Right lobe of liver (tissue), 6 donors: ENCODE results near the gene APOA4. TPM values are rescaled to one million over a fixed set of nuclear protein-coding genes. Genes with fewer than 3 reads are reported as not detected.

Source experiments
- ATAC-seq, 4 donors: fragments of 200-7000 bp; cut with Tn5 transposase; one replicate each; pipeline ENCODE4 v1.9.1; 2020; ENCODE audit warnings: mild to moderate bottlenecking in 4 of 4, moderate library complexity in 4 of 4
- DNase-seq, 3 donors: peaks; one replicate each; pipeline ENCODE4 v3.0.0-alpha.2; 2020
- H3K27ac ChIP-seq, 3 donors: fragments of 200-600 bp; one replicate each; pipeline ENCODE4 v1.8.0; 2022
- H3K27me3 ChIP-seq, 2 donors: fragments of 200-600 bp; one replicate each; pipeline ENCODE4 v1.8.0; 2022
- H3K36me3 ChIP-seq, 4 donors: fragments of 200-600 bp; sonication (generic) in 1 of 4; one replicate each; pipeline versions ENCODE4 v1.5.1 to v1.8.0; 2017 to 2022; ENCODE audit warnings: control low read depth in 1 of 4
- H3K4me1 ChIP-seq, 4 donors: fragments of 200-600 bp; sonication (generic) in 1 of 4; one replicate each; pipeline versions ENCODE4 v1.5.1 to v1.8.0; 2017 to 2022; ENCODE audit warnings: control low read depth in 1 of 4
- H3K4me3 ChIP-seq, 3 donors: fragments of 200-600 bp; one replicate each; pipeline ENCODE4 v1.8.0; 2022
- H3K9me3 ChIP-seq, 4 donors: fragments of 200-600 bp; sonication (generic) in 1 of 4; one replicate each; pipeline versions ENCODE4 v1.5.1 to v1.8.0; 2017 to 2022; ENCODE audit warnings: control low read depth in 1 of 4
- POLR2A ChIP-seq: fragments of 450-650 bp; IDR thresholded peaks from one replicate; pipeline ENCODE4 v1.6.1; 2017; ENCODE audit warnings: antibody characterized with exemption, mild to moderate bottlenecking
- WGBS: methylation state at CpG from one replicate; pipeline ENCODE4 v1.1.6; 2018; ENCODE audit warnings: low coverage, low lambda C conversion rate; ENCODE audit not compliant: insufficient coverage; ENCODE audit errors: missing lambda C conversion rate; 5-methylcytosine and 5-hydroxymethylcytosine counted together
- intact Hi-C, 2 donors: fragments of 100-400 bp; cut with DNase I; formaldehyde crosslinking; loops; one replicate each; pipeline versions ENCODE4 v1.11.2 to v1.14.1; 2022
- total RNA-seq, 6 experiments: library from RNA; depleted of rRNA in 2 of 6; stranded (reverse); fragments of >200 nt in 2 of 6; fragmentation: NEBNext Ultra II Directional in 3 of 6; extraction: Animal tissue kit (Norgen Biotek cat#: 25700) in 3 of 6; gene quantifications; one replicate each; pipeline versions ENCODE4 v1.1.0 to v1.2.4, GENCODE V29; 2016 to 2023
- TF ChIP-seq, protein P1 (sequence below), 4 donors: fragments of 200-600 bp in 3 of 4; fragments of 450-650 bp in 1 of 4; IDR thresholded peaks; one replicate each; pipeline versions ENCODE4 v1.5.1 to v1.8.0; 2016 to 2022; ENCODE audit warnings: antibody characterized with exemption in 4 of 4, mild to moderate bottlenecking in 2 of 4
- donor health status: DM: no; HTN: yes; CAD: no.
- donor health status: DM: no; HTN: no; CAD: no.
- donor health status: DM: no; HTN: no; CAD: no.
- donor health status: DM: no; HTN: yes; CAD: no.
- donor health status: DM: no; HTN: yes; CAD: no.

APOA4 gene
- total RNA-seq, 6 experiments from 2014 or later: 21.9 to 1,288 (median 117) TPM

- Histone ChIP-seq H3K27ac (peak overlapping the region; percentile 67 to 82 (median 70)), H3K4me3 (peak overlapping the region in 2 of 3 donors; percentile 16 to 35), H3K4me1 (peaks cover 0 to 37% (median 17%) of the 10 kb centered on the region in 4 donors), H3K9me3 (no peaks in the 10 kb centered on the region), H3K27me3 (no peaks in the 10 kb centered on the region), H3K36me3 (no peaks in the 10 kb centered on the region)
- 28% methylated on average over 10 of the region's 22 CpGs for WGBS
- intact Hi-C loops: no loop called here
- peak; percentile 72 to 89 (median 81) for DNase-seq
- ATAC-seq: peak; percentile 11 to 45 (median 30)
- no peak for TF ChIP-seq POLR2A
- TF ChIP-seq, protein P1, sequence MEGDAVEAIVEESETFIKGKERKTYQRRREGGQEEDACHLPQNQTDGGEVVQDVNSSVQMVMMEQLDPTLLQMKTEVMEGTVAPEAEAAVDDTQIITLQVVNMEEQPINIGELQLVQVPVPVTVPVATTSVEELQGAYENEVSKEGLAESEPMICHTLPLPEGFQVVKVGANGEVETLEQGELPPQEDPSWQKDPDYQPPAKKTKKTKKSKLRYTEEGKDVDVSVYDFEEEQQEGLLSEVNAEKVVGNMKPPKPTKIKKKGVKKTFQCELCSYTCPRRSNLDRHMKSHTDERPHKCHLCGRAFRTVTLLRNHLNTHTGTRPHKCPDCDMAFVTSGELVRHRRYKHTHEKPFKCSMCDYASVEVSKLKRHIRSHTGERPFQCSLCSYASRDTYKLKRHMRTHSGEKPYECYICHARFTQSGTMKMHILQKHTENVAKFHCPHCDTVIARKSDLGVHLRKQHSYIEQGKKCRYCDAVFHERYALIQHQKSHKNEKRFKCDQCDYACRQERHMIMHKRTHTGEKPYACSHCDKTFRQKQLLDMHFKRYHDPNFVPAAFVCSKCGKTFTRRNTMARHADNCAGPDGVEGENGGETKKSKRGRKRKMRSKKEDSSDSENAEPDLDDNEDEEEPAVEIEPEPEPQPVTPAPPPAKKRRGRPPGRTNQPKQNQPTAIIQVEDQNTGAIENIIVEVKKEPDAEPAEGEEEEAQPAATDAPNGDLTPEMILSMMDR (IDR thresholded peaks at IDR 0.05): peak in 1 of 4 donors; percentile 0
Observed at GRCh38 chr11:116825854-116826750, 3.0 kb upstream of the APOA4 start.

DNA sequence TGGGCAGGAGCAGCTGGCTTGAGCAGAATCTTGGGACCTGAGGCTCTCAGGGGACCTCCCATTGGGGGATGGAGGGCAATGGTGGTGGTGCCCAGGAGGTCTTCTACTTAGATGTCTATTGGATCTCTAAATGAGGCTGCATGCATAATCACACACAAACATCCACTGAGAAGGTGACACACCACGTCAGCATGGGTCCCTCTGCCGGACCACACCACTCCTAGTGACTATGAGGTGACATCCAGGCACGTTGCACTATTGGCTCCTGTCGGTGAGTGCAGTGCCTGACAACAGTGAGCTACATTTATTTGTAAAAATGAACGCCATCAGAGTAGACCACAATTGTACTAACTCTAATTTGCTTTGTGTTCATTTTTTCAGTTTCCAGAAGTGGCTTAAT, 2.3 kb upstream of the APOA4 start:
- no peaks in the 10 kb centered on the region for H3K27me3 ChIP-seq
- peak overlapping the region; percentile 67 to 82 (median 70) for H3K27ac ChIP-seq
- ATAC-seq (peak in 3 of 4 donors; percentile 12 to 40 (median 39)), DNase-seq (peak in 2 of 3 donors; percentile 68 to 74)
- intact Hi-C loops: no loop called here
- 17% methylated on average over 3 of the region's 5 CpGs for WGBS
- peaks cover 0 to 37% (median 17%) of the 10 kb centered on the region in 4 donors for H3K4me1 ChIP-seq
- no peaks in the 10 kb centered on the region for H3K36me3 ChIP-seq
- TF ChIP-seq POLR2A: no peak
- TF ChIP-seq, protein P1 (IDR thresholded peaks at IDR 0.05): peak in 3 of 4 donors; percentile 30 to 36 (median 32)
- no peaks in the 10 kb centered on the region for H3K9me3 ChIP-seq
- H3K4me3 ChIP-seq: no peak overlapping the region

GRCh38 chr11:116822575-116822974, 529 bp downstream of the APOA4 start:
- no peak overlapping the region for H3K4me3 ChIP-seq
- intact Hi-C loops: no loop called here
- no peak for DNase-seq

GRCh38 chr11:116821050-116821918, 1.8 kb downstream of the APOA4 start:
- TF ChIP-seq, protein P1 (IDR thresholded peaks at IDR 0.05): no peak
- no peak for TF ChIP-seq POLR2A
- Histone ChIP-seq H3K9me3 (no peaks in the 10 kb centered on the region), H3K27ac (no peak overlapping the region), H3K4me1 (peaks cover 0 to 16% (median 7%) of the 10 kb centered on the region in 4 donors), H3K4me3 (no peak overlapping the region), H3K27me3 (no peaks in the 10 kb centered on the region), H3K36me3 (no peaks in the 10 kb centered on the region)
- DNase-seq: no peak
- 96% methylated on average over 12 of the region's 51 CpGs for WGBS
- no peak for ATAC-seq
- intact Hi-C loops: no loop called here

More at GRCh38 chr11:116822575-116822974, 529 bp downstream of the APOA4 start:
- Histone ChIP-seq H3K9me3 (no peaks in the 10 kb centered on the region), H3K36me3 (no peaks in the 10 kb centered on the region), H3K27ac (no peak overlapping the region), H3K27me3 (no peaks in the 10 kb centered on the region), H3K4me1 (peaks cover 0 to 24% (median 11%) of the 10 kb centered on the region in 4 donors)
- TF ChIP-seq, protein P1 (IDR thresholded peaks at IDR 0.05): no peak
- TF ChIP-seq POLR2A: no peak
- WGBS: 70% methylated on average over 3 of the region's 5 CpGs
- no peak for ATAC-seq
